GM18505 (cell line): ENCODE measurements around the gene CTCFL.

Source experiments
- ATAC-seq: cut with Tn5 transposase; IDR thresholded peaks from one replicate; pipeline ENCODE4 v1.9.1; 2021; ENCODE audit not compliant: unreplicated experiment
- POLR2A ChIP-seq: IDR thresholded peaks from 4 replicates; pipeline ENCODE4 v1.6.1; 2011; ENCODE audit warnings: borderline replicate concordance; ENCODE audit not compliant: insufficient read depth, insufficient read length; ENCODE audit errors: extremely low read depth

CTCFL gene, protein sequence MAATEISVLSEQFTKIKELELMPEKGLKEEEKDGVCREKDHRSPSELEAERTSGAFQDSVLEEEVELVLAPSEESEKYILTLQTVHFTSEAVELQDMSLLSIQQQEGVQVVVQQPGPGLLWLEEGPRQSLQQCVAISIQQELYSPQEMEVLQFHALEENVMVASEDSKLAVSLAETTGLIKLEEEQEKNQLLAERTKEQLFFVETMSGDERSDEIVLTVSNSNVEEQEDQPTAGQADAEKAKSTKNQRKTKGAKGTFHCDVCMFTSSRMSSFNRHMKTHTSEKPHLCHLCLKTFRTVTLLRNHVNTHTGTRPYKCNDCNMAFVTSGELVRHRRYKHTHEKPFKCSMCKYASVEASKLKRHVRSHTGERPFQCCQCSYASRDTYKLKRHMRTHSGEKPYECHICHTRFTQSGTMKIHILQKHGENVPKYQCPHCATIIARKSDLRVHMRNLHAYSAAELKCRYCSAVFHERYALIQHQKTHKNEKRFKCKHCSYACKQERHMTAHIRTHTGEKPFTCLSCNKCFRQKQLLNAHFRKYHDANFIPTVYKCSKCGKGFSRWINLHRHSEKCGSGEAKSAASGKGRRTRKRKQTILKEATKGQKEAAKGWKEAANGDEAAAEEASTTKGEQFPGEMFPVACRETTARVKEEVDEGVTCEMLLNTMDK

DNA sequence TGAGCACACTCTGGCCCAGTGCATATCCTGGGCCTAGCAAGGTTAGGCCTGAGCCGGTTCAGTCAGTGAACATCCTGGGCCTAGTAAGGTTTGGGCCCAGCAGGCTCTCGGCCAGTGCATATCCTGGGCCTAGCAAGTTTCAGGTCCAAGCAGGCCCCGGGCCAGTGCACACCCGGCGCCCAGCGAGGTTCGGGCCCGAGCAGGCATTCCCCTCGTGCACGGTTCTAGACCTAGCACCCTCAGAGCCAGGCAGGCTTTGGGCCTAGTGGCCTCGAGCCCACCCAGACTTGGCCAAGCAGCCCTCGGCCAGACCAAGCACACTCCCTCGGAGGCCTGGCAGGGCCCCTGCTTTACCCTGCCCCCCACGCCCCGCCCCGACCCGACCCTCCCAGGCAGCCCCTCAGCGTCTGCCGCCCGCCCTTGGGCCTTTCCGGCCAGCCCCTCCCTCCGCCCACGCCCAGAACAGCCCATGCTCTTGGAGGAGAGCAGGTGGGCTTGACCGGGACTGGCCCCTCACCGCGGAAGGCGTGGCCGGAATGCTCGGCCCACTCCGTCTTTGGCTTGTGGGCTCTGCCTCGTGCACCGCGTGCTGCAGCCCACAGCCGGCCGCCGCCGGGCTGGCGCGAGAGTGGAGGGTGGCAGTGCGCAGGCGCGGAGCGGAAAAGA, at the start of gene CTCFL:
TSS of gene CTCFL (minus strand) at position 630 of the 666 bp plus-strand sequence. CDS start 935 bp downstream, outside the sequence.
- ATAC-seq = no peak
- no peak for TF ChIP-seq POLR2A

DNA sequence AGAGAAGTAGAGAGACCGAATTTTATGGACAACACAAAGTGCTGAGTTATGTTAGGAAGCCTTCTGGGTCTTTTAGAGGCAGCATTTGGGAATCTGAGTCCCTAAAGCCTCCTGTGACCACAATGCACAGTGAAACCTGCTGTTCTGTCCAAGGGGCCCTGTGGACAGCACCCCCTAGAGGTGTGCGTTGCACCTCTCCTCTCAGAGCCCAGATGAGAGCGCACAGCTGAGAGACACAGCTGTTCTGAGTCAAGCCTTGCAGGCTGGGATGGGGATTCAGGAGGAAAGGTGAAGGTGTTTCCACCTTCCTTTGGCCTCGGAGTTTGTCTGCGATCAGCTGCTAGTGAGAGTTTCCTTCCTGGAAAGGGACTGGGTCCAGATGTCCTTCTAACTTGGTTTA, 49.0 kb upstream of the CTCFL start:
- ATAC-seq = no peak

DNA sequence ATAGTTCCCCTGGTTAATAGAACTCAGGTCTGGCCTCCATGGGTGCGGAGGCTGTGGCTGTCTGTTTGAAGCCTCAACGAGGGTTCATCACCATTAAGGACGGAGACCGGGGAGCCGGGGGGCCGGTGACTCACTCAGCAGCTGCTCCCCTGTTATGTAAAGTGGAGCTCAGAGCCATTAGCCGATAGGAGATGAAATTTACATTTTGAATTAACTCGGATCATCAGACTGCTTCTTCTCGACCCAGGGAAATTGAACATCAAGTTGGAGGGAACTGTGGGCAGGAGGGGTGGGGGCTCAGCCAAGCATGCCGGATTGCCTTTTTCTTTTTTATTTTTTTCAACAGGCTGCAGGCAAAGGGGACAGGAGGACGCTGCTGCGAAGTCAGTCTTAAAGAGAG, 48.3 kb upstream of the CTCFL start:
- TF ChIP-seq POLR2A = no peak
- no peak for ATAC-seq

More for the DNA sequence above, 49.0 kb upstream of the CTCFL start:
- no peak for TF ChIP-seq POLR2A

DNA sequence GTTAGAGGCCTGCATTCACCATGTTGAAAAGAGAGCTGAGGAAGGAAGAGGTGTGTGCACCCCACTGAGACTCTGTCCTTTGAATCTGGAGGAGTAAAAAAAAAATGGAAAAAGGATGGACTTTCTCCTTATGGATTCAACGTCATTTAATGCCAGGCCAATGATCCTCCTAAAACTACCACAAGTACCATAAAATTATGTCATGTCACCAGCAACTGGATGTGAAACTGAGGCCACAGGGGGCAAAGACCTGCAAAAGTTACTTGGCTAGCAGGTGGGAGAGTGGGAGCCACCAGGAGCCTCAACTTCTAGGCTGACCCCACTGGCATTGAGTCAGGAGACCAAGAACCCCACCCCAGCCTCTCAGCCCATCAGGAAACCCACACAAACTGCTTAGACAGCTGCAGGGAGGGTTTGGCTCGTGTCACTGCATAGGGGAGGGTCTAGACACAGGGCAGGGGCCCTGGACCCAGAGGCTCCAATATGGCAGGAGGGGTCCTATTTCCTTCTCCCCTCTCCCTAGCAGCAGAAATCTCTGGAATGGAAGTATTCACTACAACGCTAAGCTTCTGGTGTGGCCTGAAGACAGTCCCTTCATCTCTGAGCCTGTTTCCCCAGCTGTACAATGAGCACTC, 47.0 kb upstream of the CTCFL start:
- TF ChIP-seq POLR2A = no peak

DNA sequence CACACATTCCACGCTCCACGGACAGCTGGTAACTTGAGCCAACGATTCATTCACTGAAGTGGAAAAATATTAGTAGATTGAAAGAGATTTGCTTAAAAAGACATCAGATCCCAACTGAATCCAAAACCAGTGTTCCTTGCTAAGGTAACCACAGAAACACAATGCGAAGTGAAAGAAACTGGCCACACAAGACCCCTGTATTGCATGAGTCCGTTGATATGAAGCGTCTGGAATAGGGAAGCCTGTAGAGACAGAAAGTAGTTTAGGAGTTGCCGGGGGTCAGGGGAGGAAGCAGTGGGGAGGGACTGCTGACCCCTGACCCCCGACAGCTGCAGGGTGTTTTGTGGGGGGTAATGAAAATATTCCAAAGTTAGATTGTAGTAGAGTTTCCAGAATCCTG, 46.0 kb upstream of the CTCFL start:
- no peak for ATAC-seq
- no peak for TF ChIP-seq POLR2A

More for the DNA sequence above, 47.0 kb upstream of the CTCFL start:
- ATAC-seq = no peak

DNA sequence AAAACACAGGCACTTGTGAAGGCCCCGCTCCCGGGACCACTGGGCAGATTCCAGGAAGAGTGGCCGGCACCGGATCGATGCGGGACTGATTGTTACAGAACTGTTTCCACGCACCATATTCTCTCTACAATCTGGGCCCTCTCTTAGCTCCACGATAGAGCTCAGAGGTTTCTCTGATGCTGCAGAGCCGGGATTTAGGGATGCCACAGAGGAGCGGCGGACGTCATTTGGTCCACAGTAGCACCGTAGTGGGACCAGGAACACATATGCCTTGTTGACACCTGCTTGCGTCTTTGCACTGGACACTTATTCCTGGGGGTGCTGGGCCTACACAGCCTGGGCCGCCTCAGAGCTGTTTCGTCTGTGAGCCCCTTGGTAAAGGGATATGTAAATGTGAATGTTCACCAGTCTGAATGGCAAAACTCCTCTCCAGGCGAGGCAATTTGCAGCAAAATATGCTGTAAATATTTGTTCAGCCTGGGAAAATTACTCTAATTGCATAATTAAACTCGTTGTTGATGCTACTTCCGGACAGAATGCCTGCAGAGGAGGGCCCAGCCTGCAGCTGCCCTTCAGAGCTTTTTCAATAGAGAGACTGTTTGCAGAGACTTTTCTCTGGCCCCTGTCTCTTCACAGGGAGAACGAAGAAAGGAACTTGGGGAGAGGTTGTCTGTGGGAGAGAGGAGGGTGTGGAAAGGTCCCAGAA, 45.4 kb upstream of the CTCFL start:
- no peak for TF ChIP-seq POLR2A
- ATAC-seq = no peak

DNA sequence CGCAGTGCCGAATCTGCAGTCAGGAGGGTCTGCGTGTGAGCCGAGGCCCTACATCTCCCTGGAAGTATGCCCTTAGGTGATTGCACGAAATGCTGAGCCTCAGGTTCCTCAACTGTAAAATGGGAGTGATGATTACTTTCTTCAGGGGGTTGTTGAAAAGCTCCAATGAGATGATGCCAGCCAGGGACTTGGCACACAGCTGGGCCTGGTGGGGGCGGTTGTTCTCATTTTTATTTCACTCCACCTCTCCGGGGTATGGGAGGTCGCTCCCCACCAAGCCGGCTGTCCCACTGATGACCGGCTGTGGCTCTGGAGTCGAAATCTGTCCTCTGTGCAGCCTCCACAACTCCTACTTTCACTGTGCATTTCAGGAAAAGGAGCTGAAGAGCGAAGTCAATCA, 44.0 kb upstream of the CTCFL start:
- ATAC-seq = no peak
- TF ChIP-seq POLR2A = no peak

DNA sequence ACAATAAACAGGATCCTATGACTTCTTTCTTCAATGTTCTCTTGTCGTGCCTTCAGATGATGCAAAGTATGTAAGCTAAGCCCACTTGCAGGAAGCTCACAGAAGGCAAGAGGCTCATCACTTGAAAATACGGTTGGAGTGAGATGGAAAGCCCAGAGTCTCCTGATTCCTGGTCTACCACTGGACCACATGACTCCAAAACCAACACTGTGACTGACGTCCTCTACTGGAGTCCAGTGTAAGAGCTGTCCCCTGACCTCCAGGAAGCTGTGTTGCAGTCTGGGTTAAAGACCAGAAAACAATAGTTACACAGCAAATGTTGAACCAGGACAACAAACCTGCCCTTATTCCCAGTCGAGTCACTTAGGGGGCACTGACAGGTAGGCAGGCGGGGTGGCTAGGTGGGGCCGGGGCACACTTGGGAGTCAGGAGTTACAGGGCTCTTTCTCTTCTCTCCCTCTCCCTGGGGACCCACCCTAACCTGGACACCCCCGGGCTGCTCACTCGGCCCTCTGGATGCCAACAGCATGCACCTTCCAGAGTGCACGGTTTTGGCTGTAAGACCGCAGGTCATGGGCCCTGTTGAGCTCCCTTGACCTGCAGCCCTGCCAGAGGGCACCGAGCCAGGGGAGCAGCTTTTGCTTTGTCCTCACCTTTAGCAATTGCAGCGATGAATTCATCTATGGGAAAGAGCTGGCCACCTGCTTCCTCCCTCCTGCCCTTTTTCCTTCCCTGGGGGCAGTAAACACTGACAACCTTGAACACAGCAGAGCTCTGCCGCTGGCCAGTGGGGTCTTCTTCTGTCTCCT, 43.4 kb upstream of the CTCFL start:
- no peak for TF ChIP-seq POLR2A
- no peak for ATAC-seq

DNA sequence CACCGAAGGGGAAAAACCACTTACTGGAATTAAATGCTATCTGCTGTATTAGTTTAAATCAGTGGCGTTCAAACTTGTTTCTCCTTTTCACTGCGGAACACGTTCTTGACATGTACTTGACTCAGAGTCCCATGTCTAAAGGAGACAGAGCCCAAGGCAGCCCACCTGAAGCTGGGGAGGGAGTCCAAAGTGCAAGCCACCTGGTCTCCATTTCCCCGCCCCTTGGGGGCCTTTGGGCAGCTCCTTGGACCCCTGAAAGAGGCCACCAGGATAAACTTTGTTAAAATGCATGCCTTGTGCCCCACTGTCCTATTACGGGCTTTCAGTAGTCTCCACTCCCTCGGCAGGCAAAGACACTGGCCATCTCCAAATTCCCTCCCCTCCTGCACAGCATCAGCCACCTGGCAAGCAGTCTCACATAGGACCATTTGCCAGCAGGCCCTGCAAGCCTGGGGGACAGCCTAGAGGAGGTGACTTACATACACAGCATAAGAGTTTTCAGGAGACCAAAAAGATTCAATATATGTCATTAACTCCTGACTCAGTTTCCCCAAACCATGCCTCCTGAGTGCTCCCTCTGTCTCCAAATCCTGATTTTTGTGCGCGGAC, 42.6 kb upstream of the CTCFL start:
- no peak for TF ChIP-seq POLR2A
- no peak for ATAC-seq

DNA sequence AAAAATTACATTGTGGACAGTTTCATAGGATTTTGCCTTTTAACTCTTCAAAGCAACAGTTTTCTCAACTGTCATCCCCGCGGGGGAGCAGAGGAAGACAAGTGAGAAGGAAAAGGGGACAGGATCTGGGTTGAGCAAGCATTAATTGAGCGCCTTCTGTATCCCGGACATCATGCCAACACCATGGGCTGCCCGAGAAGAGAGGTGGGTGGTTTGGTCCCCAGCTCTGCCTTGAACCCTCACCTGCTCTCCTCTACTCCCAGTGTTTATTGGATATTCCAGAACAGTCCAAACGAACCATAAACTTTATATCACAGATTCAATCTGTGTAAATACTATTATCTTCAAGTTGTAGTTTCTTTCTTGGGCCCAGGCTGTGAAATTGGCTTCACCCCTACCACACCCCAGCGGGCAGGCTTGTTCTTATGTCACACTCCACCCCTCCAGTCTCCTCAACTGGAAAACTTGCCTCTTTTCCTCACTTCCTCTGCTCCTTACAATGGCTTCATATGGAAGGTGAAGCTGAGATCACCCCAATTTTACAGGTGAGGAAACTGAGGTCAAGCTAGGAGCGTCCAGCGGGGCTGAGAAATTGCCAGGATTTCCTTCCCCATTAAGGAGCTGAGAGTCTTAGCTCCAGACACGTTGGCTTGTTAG, 42.0 kb upstream of the CTCFL start:
- ATAC-seq = no peak
- no peak for TF ChIP-seq POLR2A

DNA sequence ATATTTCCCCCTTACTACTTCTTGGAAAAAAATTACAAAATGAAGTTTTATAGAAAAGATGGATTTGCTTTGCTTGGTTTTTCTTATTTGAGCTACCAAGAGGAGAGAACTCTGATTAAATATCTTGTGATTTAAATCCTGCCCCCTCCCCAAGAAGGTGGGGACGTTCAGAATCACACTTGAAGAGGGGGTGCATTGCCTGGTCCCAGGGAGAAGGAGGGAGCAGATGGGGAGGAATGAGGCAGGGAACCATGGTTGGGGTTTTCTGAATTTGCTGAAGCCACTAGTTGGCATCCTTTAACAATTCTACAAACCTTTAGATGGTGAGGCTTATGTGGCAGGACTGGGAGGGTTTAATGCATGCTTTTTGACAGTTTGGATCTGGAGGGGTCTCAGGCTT, 41.5 kb upstream of the CTCFL start:
- no peak for TF ChIP-seq POLR2A
- ATAC-seq = no peak

DNA sequence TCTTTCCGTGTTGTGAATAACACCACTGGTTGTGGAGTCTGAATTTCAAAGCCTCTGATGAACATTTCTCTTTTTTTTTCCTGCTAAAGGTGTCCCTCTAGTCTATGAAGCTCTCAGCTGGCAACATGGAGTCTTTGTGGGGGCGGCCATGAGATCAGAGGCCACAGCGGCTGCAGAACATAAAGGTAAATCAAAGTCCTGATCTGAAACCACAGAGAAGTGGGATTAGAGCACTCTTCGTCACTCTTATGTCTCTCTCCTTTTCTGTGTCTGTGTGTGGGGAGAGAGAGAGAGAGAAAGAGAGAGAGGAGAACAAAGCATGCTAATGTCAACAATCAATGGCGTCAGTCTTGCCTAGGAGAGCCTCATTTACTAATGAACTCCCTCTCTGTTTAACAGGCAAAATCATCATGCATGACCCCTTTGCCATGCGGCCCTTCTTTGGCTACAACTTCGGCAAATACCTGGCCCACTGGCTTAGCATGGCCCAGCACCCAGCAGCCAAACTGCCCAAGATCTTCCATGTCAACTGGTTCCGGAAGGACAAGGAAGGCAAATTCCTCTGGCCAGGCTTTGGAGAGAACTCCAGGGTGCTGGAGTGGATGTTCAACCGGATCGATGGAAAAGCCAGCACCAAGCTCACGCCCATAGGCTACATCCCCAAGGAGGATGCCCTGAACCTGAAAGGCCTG, 40.2 kb upstream of the CTCFL start:
- ATAC-seq = no peak
- TF ChIP-seq POLR2A = no peak
